ENCODE data around the gene PLXNB1.

PLXNB1 gene

DNA sequence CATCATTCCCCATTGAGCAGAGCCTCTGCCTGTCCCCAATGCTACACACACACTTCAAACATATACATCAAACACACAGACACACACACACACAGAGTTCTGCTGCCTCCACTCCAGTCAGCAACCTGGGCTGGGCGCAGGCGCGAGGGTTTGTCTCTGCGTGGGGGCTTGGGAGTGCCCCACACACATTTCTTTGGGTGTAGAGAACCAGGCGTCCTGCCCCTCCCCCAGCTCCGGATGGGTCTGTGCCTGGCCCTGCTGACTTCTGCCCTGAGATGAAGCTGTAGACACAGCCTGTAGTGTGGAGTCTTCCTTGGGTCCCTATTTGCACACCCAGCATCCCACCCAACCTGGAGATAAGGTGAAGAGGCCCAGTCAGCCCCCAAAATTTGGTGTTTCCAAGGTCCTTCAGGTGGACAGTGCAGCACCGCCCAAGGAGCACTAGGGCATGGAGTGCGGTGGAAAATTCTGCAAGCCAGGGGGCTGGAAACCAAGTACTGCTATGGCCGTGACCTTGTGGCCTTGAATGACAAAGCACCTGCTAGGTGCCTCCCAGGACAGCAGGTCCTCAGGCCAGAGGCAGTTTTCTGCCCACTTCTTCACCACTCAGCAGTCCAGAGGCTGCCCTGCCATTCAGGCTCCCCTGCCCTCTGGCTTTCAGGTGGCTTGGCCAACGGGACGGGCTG is 31.0 kb downstream of the PLXNB1 start:
- no peak overlapping the region for H3K27ac ChIP-seq (ENCODE audit: low read length)

DNA sequence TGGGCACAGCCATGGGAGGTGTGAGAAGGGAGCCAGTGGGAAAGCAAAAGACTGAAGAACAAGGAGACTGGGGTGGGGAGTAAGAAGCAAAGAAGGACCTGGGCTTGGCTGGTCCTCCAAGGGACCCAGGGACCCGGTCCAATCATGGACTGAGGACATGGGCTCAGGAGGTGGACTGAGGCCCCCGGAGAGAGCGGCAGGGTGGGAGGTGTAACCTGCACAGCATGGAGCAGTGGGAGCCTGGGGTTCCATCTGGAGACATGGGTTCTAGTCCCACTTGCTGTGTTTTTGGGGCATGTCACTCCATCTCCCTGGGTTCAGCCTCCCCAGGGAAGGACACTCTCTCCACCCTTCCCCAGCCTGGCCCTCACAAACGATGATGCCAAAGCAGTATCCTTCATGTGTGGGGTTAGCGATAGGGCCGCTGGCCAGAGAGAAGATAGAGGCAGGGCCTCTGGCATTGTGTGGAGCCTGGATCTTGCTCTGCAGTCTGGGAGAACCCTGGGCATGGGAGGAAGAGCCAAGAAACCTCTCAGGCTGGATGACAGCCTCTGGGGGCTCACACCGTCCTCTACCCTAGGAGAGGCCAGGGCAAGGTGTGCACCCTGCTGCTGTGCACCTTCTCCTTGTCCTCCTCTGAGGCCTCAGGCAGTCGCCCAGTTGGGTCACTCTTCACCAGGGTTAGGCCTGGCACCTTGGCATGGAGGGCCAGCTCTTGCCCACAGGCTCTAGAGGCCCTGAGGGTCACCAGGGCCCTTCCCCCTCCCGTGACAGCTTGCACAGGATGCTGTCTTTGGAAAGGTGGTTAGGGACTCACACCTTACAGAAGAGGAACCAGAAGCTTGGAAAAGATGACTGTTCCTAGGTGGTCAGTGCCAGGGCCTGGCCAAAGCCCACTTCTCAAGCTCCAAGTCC is 31.9 kb downstream of the PLXNB1 start:
- H3K27ac ChIP-seq (ENCODE audit: low read length): no peak overlapping the region

More for the DNA sequence above, 31.0 kb downstream of the PLXNB1 start:
- Histone ChIP-seq H3K9ac (ENCODE audit: low read depth, low read length) (no peak overlapping the region), H3K4me1 (ENCODE audit: insufficient read depth, low read length) (no peaks in the 10 kb centered on the region), H3K9me3 (ENCODE audit: insufficient read depth, low read depth, low read length) (no peaks in the 10 kb centered on the region), H3K27me3 (ENCODE audit: insufficient read depth, low read length) (no peaks in the 10 kb centered on the region), H3K36me3 (ENCODE audit: insufficient read depth, low read depth, low read length) (peaks cover 21% of the 10 kb centered on the region), H3K4me3 (ENCODE audit: low read length) (no peak overlapping the region)

DNA sequence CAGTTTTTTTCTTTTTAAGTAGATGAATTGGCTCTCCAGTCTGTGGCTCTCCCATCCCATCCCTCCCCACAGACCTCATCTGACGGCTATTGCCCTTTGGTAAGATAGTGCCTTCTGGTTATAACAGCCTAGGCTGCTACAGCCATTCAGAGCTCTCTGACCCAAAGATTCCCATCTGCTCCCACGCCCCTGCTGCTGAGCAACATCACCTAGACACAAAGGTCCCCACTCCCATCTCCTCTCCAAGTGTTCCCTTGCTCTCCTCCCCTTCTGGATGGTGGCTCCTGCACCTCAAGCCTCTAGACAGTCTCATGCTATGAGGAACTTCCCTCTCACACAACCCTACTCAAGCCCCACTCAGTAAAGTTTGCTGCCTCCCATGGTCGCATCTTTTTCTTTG is 34.2 kb downstream of the PLXNB1 start:
- Histone ChIP-seq H3K27me3 (ENCODE audit: insufficient read depth, low read length) (no peaks in the 10 kb centered on the region), H3K36me3 (ENCODE audit: insufficient read depth, low read depth, low read length) (no peaks in the 10 kb centered on the region), H3K27ac (ENCODE audit: low read length) (no peak overlapping the region), H3K4me1 (ENCODE audit: insufficient read depth, low read length) (no peaks in the 10 kb centered on the region), H3K9me3 (ENCODE audit: insufficient read depth, low read depth, low read length) (no peaks in the 10 kb centered on the region), H3K4me3 (ENCODE audit: low read length) (no peak overlapping the region), H3K9ac (ENCODE audit: low read depth, low read length) (no peak overlapping the region)

More for the DNA sequence above, 31.9 kb downstream of the PLXNB1 start:
- H3K9me3 ChIP-seq (ENCODE audit: insufficient read depth, low read depth, low read length): no peaks in the 10 kb centered on the region
- no peak overlapping the region for H3K4me3 ChIP-seq (ENCODE audit: low read length)
- peaks cover 13% of the 10 kb centered on the region; the same call in 1 of the 2 replicates for H3K36me3 ChIP-seq (ENCODE audit: insufficient read depth, low read depth, low read length)
- H3K4me1 ChIP-seq (ENCODE audit: insufficient read depth, low read length): no peaks in the 10 kb centered on the region
- H3K27me3 ChIP-seq (ENCODE audit: insufficient read depth, low read length): no peaks in the 10 kb centered on the region
- H3K9ac ChIP-seq (ENCODE audit: low read depth, low read length): no peak overlapping the region

DNA sequence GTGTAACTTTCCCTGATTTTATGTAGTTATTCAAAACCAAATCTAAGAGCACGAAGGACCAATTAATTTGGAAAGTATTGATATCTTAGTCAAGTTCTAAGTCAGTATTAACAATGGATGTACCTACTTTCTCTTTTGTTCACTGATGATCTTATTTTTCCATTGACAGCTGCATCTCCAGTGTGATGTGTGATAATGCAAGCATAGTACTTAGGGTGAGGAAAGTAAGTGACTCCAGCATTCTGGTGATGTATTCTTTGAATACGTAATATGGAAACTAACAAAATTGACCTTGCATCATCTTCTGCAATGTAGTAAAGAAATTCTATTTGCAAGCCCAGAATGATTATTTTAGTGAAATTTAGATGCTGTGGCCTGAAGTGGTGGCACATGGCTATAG is 35.5 kb downstream of the PLXNB1 start:
- no peak overlapping the region for H3K27ac ChIP-seq (ENCODE audit: low read length)
- no peaks in the 10 kb centered on the region for H3K36me3 ChIP-seq (ENCODE audit: insufficient read depth, low read depth, low read length)
- no peak overlapping the region for H3K9ac ChIP-seq (ENCODE audit: low read depth, low read length)
- H3K4me1 ChIP-seq (ENCODE audit: insufficient read depth, low read length): no peaks in the 10 kb centered on the region
- no peaks in the 10 kb centered on the region for H3K27me3 ChIP-seq (ENCODE audit: insufficient read depth, low read length)
- H3K9me3 ChIP-seq (ENCODE audit: insufficient read depth, low read depth, low read length): no peaks in the 10 kb centered on the region
- H3K4me3 ChIP-seq (ENCODE audit: low read length): no peak overlapping the region

DNA sequence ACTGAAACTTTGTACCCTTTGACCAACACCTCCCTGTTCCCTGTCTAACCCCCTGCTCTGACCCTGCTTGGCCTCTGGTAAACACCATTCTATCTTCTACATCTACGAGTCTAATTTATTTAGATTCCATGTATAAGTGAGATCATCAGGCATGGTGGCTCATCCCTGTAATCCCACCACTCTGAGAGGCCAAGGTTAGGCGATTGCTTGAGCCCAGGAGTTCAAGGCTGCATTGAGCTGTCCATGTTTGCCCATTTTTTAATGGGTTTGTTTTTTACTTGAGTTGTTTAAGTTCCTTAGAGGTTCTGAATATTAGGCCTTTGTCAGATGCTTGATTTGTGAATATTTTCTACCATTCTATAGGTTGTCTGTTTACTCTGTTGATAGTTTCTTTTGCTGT is 40.9 kb downstream of the PLXNB1 start:
- H3K36me3 ChIP-seq (ENCODE audit: insufficient read depth, low read depth, low read length): no peaks in the 10 kb centered on the region
- H3K9ac ChIP-seq (ENCODE audit: low read depth, low read length): no peak overlapping the region
- no peaks in the 10 kb centered on the region for H3K4me1 ChIP-seq (ENCODE audit: insufficient read depth, low read length)
- no peak overlapping the region for H3K27ac ChIP-seq (ENCODE audit: low read length)
- no peaks in the 10 kb centered on the region for H3K27me3 ChIP-seq (ENCODE audit: insufficient read depth, low read length)
- no peaks in the 10 kb centered on the region for H3K9me3 ChIP-seq (ENCODE audit: insufficient read depth, low read depth, low read length)
- H3K4me3 ChIP-seq (ENCODE audit: low read length): no peak overlapping the region

DNA sequence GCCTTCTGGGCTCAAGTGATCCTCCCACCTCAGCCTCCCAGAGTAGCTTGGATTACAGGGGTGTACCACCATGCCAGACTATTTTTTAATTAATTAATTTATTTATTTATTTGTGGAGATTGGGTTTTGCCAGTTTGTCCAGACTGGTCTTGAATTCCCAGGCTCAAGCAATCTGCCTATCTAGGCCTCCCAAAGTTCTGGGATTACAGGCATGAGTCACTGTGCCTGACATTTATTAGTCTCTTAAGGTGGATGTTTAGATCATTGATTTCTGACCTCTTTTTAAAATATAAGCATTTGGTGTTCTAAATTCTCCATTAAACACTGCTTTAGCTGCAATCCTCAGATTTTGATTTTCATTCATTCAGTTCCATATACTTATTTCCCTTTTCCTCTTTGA is 42.3 kb downstream of the PLXNB1 start:
- no peak overlapping the region for H3K27ac ChIP-seq (ENCODE audit: low read length)
- no peaks in the 10 kb centered on the region for H3K27me3 ChIP-seq (ENCODE audit: insufficient read depth, low read length)

DNA sequence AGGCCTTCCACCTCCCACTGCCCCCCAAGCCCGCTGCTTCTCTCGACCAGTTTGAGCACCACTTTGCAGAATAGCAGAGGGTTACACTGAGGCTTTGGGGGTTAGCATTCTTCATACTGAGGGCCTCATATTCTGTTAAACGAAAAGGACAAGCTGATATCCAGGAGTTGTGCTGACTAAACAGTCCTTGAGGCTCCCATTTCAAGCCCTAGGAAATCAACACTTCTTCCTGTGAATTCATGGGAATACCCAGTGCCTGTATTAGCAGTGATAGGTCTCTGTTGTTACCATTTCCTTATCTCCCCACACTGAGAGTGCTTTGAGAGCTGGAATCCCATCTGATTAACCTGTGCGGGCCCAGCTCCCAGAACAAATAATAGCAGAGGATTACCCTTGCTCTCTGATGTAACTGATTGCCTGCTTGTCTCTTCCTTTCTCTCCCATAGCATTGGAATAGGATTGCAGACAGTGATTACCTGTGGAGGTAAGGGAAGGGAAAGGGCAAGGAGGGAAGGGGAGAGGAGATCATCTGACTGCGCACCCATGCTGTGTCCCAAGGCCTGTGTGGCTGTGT is 56.9 kb downstream of the PLXNB1 start:
- no peaks in the 10 kb centered on the region for H3K9me3 ChIP-seq (ENCODE audit: insufficient read depth, low read depth, low read length)
- no peaks in the 10 kb centered on the region; the same call in 1 of the 2 replicates for H3K4me1 ChIP-seq (ENCODE audit: insufficient read depth, low read length)
- H3K27me3 ChIP-seq (ENCODE audit: insufficient read depth, low read length): no peaks in the 10 kb centered on the region
- 0 out of 2 replicates have a peak overlapping the region, but pooled peaks have one; percentile 21 for H3K9ac ChIP-seq (ENCODE audit: low read depth, low read length)
- H3K36me3 ChIP-seq (ENCODE audit: insufficient read depth, low read depth, low read length): no peaks in the 10 kb centered on the region
- H3K4me3 ChIP-seq (ENCODE audit: low read length): no peak overlapping the region
- H3K27ac ChIP-seq (ENCODE audit: low read length): no peak overlapping the region

More for the DNA sequence above, 42.3 kb downstream of the PLXNB1 start:
- H3K36me3 ChIP-seq (ENCODE audit: insufficient read depth, low read depth, low read length): no peaks in the 10 kb centered on the region
- H3K4me1 ChIP-seq (ENCODE audit: insufficient read depth, low read length): no peaks in the 10 kb centered on the region
- H3K9ac ChIP-seq (ENCODE audit: low read depth, low read length): no peak overlapping the region
- H3K9me3 ChIP-seq (ENCODE audit: insufficient read depth, low read depth, low read length): no peaks in the 10 kb centered on the region
- no peak overlapping the region for H3K4me3 ChIP-seq (ENCODE audit: low read length)

DNA sequence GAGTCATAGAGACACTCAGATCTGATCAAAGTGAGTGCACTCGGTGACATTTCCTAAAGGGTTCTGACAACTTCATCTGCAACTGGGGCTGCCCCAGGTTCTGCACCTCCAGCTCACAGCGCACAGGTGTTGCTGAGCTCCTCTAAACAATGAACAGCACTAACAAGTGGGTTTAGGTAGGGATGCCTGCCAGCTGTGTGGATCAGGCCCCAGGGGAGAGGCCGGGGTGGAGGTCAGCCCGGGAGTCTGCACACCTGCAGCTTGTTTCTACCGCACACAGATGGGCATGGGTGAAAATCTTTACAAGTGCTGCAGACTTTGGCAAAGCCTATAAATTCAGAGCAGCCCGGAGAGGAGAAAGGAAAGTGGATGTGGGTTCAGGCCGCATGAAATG is 57.5 kb downstream of the PLXNB1 start:
- Histone ChIP-seq H3K36me3 (ENCODE audit: insufficient read depth, low read depth, low read length) (no peaks in the 10 kb centered on the region), H3K9ac (ENCODE audit: low read depth, low read length) (0 out of 2 replicates have a peak overlapping the region, but pooled peaks have one; percentile 21)

DNA sequence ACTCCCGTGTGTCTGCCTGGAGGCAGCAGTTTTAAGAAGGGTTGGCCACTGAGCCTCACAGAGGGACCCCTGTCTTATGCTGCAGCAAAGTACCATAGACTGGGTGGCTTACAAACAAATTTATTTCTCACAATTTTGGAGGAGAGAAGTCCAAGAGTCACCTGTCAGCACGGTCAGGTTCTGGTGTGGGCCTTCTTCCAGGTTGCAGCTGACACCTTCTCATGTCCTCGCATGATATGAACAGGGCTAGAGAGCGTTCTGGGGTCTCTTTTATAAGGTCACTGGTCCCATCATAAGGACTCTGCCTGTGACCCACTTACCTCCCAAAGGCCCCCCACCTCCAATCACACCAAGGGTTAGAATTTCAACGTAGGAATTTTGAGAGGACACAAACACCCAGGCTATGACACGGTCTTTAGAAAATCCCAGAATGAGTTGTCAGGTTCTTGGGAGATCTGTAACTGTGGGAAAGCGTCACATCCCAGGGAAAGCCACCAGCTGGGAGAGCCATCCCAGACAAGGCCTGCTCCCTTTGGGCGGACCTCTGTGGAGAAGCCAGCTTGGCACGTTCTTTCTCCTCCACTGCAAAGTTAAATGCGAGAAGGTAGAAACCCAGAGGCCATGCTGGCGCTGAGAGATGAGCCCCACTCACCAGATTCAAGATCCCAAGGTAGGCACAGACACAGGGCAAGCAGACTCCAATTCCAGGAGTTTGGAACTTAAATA is 58.1 kb downstream of the PLXNB1 start, which contains the start of gene FBXW12:
TSS of gene FBXW12 (plus strand) at position 569 of the 726 bp plus-strand sequence. CDS start 549 bp downstream, outside the sequence.
- Histone ChIP-seq H3K9me3 (ENCODE audit: insufficient read depth, low read depth, low read length) (no peaks in the 10 kb centered on the region), H3K36me3 (ENCODE audit: insufficient read depth, low read depth, low read length) (no peaks in the 10 kb centered on the region), H3K27me3 (ENCODE audit: insufficient read depth, low read length) (no peaks in the 10 kb centered on the region), H3K27ac (ENCODE audit: low read length) (no peak within 1 kb of the TSS), H3K4me1 (ENCODE audit: insufficient read depth, low read length) (no peaks in the 10 kb centered on the region; the same call in 1 of the 2 replicates), H3K9ac (ENCODE audit: low read depth, low read length) (0 out of 2 replicates have a peak within 1 kb of the TSS, but pooled peaks have one; percentile 21), H3K4me3 (ENCODE audit: low read length) (no peak within 1 kb of the TSS)

More for the DNA sequence above, 57.5 kb downstream of the PLXNB1 start:
- no peak overlapping the region for H3K4me3 ChIP-seq (ENCODE audit: low read length)
- no peaks in the 10 kb centered on the region for H3K9me3 ChIP-seq (ENCODE audit: insufficient read depth, low read depth, low read length)
- H3K27me3 ChIP-seq (ENCODE audit: insufficient read depth, low read length): no peaks in the 10 kb centered on the region
- no peak overlapping the region for H3K27ac ChIP-seq (ENCODE audit: low read length)
- no peaks in the 10 kb centered on the region; the same call in 1 of the 2 replicates for H3K4me1 ChIP-seq (ENCODE audit: insufficient read depth, low read length)

DNA sequence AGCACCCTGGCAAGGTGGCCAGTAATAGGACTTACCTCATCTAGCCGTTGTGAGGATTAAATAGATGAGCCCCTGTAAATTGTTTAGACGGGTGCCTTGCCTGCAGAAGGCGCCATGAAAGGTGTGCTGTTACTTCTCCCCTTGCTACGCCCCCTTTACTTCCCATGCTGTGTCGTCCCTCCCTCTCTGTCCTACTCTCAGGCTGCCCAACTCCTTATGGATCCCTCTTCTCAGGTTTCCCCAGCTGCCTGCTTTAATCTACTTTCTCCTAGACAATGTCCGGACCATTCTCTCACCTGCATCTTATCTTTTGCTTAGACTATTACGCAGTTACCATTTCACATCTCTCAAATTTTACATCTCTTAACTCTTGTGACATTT is 59.6 kb downstream of the PLXNB1 start:
- Histone ChIP-seq H3K4me3 (ENCODE audit: low read length) (no peak overlapping the region), H3K27me3 (ENCODE audit: insufficient read depth, low read length) (no peaks in the 10 kb centered on the region), H3K27ac (ENCODE audit: low read length) (no peak overlapping the region), H3K9me3 (ENCODE audit: insufficient read depth, low read depth, low read length) (no peaks in the 10 kb centered on the region), H3K4me1 (ENCODE audit: insufficient read depth, low read length) (no peaks in the 10 kb centered on the region; the same call in 1 of the 2 replicates), H3K9ac (ENCODE audit: low read depth, low read length) (no peak overlapping the region), H3K36me3 (ENCODE audit: insufficient read depth, low read depth, low read length) (no peaks in the 10 kb centered on the region)
